A549 (cell line): ENCODE results near the gene GABPA. TPM values are rescaled to one million over a fixed set of nuclear protein-coding genes. Genes with fewer than 3 reads are reported as not detected.

ENCODE experiments used
- ATAC-seq, 2 experiments: fragments of 200-7000 bp in 1 of 2; fragments of >200 bp in 1 of 2; cut with Nextera tagmentation in 1 of 2; cut with Tn5 transposase in 1 of 2; 3 replicates each; pipeline versions ENCODE4 v1.8.0 to v1.9.1; 2018 to 2020; ENCODE audit warnings: mild to moderate bottlenecking in 1 of 2, moderate library complexity in 1 of 2
- CTCF ChIA-PET: fragments of 300-600 bp; sonication (Branson Sonifier 250); formaldehyde crosslinking; extraction: SDS; loops from one replicate; lab custom pipeline; 2021; ENCODE audit warnings: antibody characterized with exemption, inconsistent platforms; lab: Yijun Ruan, JAX
- POLR2A ChIA-PET: fragments of 350-600 bp; formaldehyde crosslinking; extraction: SDS; loops from one replicate; lab custom pipeline; 2021; ENCODE audit warnings: antibody characterized with exemption, inconsistent platforms; lab: Yijun Ruan, JAX
- DNase-seq, 2 experiments: peaks; one replicate each; pipeline versions ENCODE4 v3.0.0 to v3.0.0-alpha.2; 2011 to 2016; ENCODE audit warnings: low read depth in 1 of 2, low spot score in 1 of 2
- FAIRE-seq: peaks from 2 replicates; lab custom pipeline; 2011; peaks lifted over from hg19 to GRCh38; lab: Jason Lieb, UNC
- H3K27ac ChIP-seq, 2 experiments: fragments of >200 bp; sonication (Bioruptor Twin); formaldehyde crosslinking; 3 replicates each; pipeline ENCODE4 v1.5.1; 2016 to 2017
- H3K4me1 ChIP-seq: fragments of >200 bp; sonication (Bioruptor Twin); formaldehyde crosslinking; 3 replicates; pipeline ENCODE4 v1.6.1; 2016
- H3K4me2 ChIP-seq: fragments of >200 bp; sonication (Bioruptor Twin); formaldehyde crosslinking; 3 replicates; pipeline ENCODE4 v1.6.1; 2016
- H3K4me3 ChIP-seq: fragments of >200 bp; sonication (Bioruptor Twin); formaldehyde crosslinking; 3 replicates; pipeline ENCODE4 v1.5.1; 2016
- H3K9me3 ChIP-seq: fragments of >200 bp; sonication (Bioruptor Twin); formaldehyde crosslinking; 3 replicates; pipeline ENCODE4 v1.6.1; 2016
- BCL3 ChIP-seq: fragments of >200 bp; sonication (Bioruptor Twin); formaldehyde crosslinking; IDR thresholded peaks from 3 replicates; pipeline ENCODE4 v1.6.1; 2016
- CHD2 ChIP-seq: fragments of 150-350 bp; IDR thresholded peaks from 2 replicates; pipeline ENCODE4 v1.6.1; 2014; ENCODE audit warnings: low read length; ENCODE audit not compliant: partially characterized antibody
- CHD4 ChIP-seq: fragments of 200-600 bp; sonication (generic); IDR thresholded peaks from 2 replicates; pipeline ENCODE4 v1.6.1; 2016; ENCODE audit warnings: antibody characterized with exemption, mild to moderate bottlenecking, borderline replicate concordance
- EHF ChIP-seq: fragments of 250-450 bp; sonication (Bioruptor Pico); IDR thresholded peaks from 2 replicates; pipeline ENCODE4 v1.5.0; 2020; ENCODE audit warnings: mild to moderate bottlenecking
- FOXS1 ChIP-seq: fragments of 250-450 bp; sonication (Bioruptor Pico); IDR thresholded peaks from 2 replicates; pipeline ENCODE4 v1.5.0; 2020; ENCODE audit warnings: mild to moderate bottlenecking, moderate library complexity
- HES2 ChIP-seq: fragments of >200 bp; sonication (Bioruptor Twin); formaldehyde crosslinking; IDR thresholded peaks from 2 replicates; pipeline ENCODE4 v1.6.1; 2016
- HEYL ChIP-seq: fragments of 250-450 bp; sonication (Bioruptor Pico); IDR thresholded peaks from 2 replicates; pipeline ENCODE4 v1.8.0; 2021; ENCODE audit warnings: mild to moderate bottlenecking, moderate library complexity
- JUN ChIP-seq, 2 experiments: fragments of >200 bp; sonication (Bioruptor Twin); formaldehyde crosslinking; IDR thresholded peaks; 2 replicates in 1 of 2; 3 replicates in 1 of 2; pipeline ENCODE4 v1.6.1; 2016 to 2017
- JUNB ChIP-seq: fragments of >200 bp; sonication (Bioruptor Twin); formaldehyde crosslinking; IDR thresholded peaks from 2 replicates; pipeline ENCODE4 v1.6.1; 2016
- KDM1A ChIP-seq: fragments of 200-600 bp; sonication (generic); IDR thresholded peaks from 2 replicates; pipeline ENCODE4 v1.6.1; 2016; ENCODE audit warnings: low read depth, mild to moderate bottlenecking
- MAX ChIP-seq: IDR thresholded peaks from 2 replicates; pipeline ENCODE4 v1.6.1; 2012
- NPAS2 ChIP-seq: fragments of 250-450 bp; sonication (Bioruptor Pico); IDR thresholded peaks from 2 replicates; pipeline ENCODE4 v1.8.0; 2022; ENCODE audit warnings: mild to moderate bottlenecking, moderate library complexity, borderline replicate concordance
- NR3C1 ChIP-seq: fragments of >200 bp; sonication (Bioruptor Twin); formaldehyde crosslinking; IDR thresholded peaks from 3 replicates; pipeline ENCODE4 v1.6.1; 2017
- PHF8 ChIP-seq: fragments of 200-600 bp; sonication (generic); IDR thresholded peaks from 2 replicates; pipeline ENCODE4 v1.6.1; 2016; ENCODE audit warnings: low read depth, mild to moderate bottlenecking, antibody characterized with exemption, moderate library complexity, borderline replicate concordance
- POLR2A ChIP-seq: IDR thresholded peaks from 2 replicates; pipeline ENCODE4 v1.6.1; 2012; ENCODE audit warnings: mild to moderate bottlenecking, low read length
- POLR2AphosphoS2 ChIP-seq: conservative IDR thresholded peaks from 2 replicates; pipeline ENCODE4 v1.6.1; 2012; ENCODE audit warnings: low read length, improper control_type of control experiment, inconsistent platforms
- RARB ChIP-seq: fragments of 250-450 bp; sonication (Bioruptor Pico); IDR thresholded peaks from 2 replicates; pipeline ENCODE4 v1.8.0; 2021; ENCODE audit warnings: mild to moderate bottlenecking, moderate library complexity
- RNF2 ChIP-seq: fragments of 200-600 bp; sonication (generic); IDR thresholded peaks from 2 replicates; pipeline ENCODE4 v1.6.1; 2016; ENCODE audit warnings: low read depth, mild to moderate bottlenecking, antibody characterized with exemption, moderate library complexity, borderline replicate concordance
- SMC3 ChIP-seq: fragments of >200 bp; sonication (Bioruptor Twin); formaldehyde crosslinking; IDR thresholded peaks from 3 replicates; pipeline ENCODE4 v1.6.1; 2018; ENCODE audit warnings: inconsistent platforms
- SREBF2 ChIP-seq: fragments of 450-650 bp; IDR thresholded peaks from 2 replicates; pipeline ENCODE4 v1.6.1; 2014; ENCODE audit warnings: mild to moderate bottlenecking, moderate library complexity
- TFCP2L1 ChIP-seq: fragments of 250-450 bp; sonication (Bioruptor Pico); IDR thresholded peaks from 2 replicates; pipeline ENCODE4 v1.5.0; 2021; ENCODE audit warnings: mild to moderate bottlenecking
- ZFP36 ChIP-seq: fragments of 450-650 bp; IDR thresholded peaks from 2 replicates; pipeline ENCODE4 v1.6.1; 2014; ENCODE audit warnings: borderline replicate concordance; ENCODE audit not compliant: partially characterized antibody
- ZSCAN20 ChIP-seq: fragments of 250-450 bp; sonication (Bioruptor Pico); IDR thresholded peaks from 2 replicates; pipeline ENCODE4 v1.8.0; 2022; ENCODE audit warnings: mild to moderate bottlenecking, moderate library complexity
- WGBS: methylation state at CpG from one replicate; pipeline ENCODE4 v1.1.6; 2017; ENCODE audit errors: missing lambda C conversion rate; 5-methylcytosine and 5-hydroxymethylcytosine counted together
- polyA minus RNA-seq: library from RNA; depleted of rRNA, polyadenylated mRNA; stranded (reverse); fragments of >200 nt; gene quantifications from 2 replicates; pipeline ENCODE4 v1.2.3, GENCODE V29; 2011; rRNA and poly(A)+ RNA removed
- polyA plus RNA-seq, 4 experiments: library from polyadenylated mRNA; depleted of rRNA in 3 of 4; stranded (reverse); fragments of >200 nt; fragmentation: RNase III in 1 of 4; extraction: RNeasy Plus Mini Kit Qiagen cat#74134 plus additional on column Dnase treatment in 1 of 4; gene quantifications; 2 replicates in 3 of 4; 3 replicates in 1 of 4; pipeline ENCODE4 v1.2.3, GENCODE V29; 2011 to 2017
- TF ChIP-seq, protein P1 (sequence below): fragments of 250-450 bp; sonication (Bioruptor Pico); IDR thresholded peaks from 2 replicates; pipeline ENCODE4 v1.5.0; 2021; ENCODE audit warnings: mild to moderate bottlenecking, moderate library complexity, borderline replicate concordance
- TF ChIP-seq, protein P2 (sequence below): fragments of 250-450 bp; sonication (Bioruptor Pico); IDR thresholded peaks from 2 replicates; pipeline ENCODE4 v1.5.0; 2020; ENCODE audit warnings: low read depth, mild to moderate bottlenecking, moderate library complexity
- TF ChIP-seq, protein P3 (sequence below): IDR thresholded peaks from 2 replicates; pipeline ENCODE4 v1.6.1; 2012
- TF ChIP-seq, protein P4 (sequence below): IDR thresholded peaks from 2 replicates; pipeline ENCODE4 v1.6.1; 2012; ENCODE audit warnings: low read depth, borderline replicate concordance

The GABPA gene
- 17.3 and 20.0 TPM in 2 replicates for polyA plus RNA-seq (2011; rRNA removed)
- 2.9 TPM in 2 replicates for polyA plus RNA-seq (2012; cell fraction: cytosol; rRNA removed)
- polyA plus RNA-seq (2012; cell fraction: nucleus; rRNA removed), result 1.7 and 2.6 TPM in 2 replicates
- 6.9 to 7.3 TPM (median 7.1 TPM) in 3 replicates for polyA plus RNA-seq (2017; fragmentation: RNase III; extraction: RNeasy Plus Mini Kit Qiagen cat#74134 plus additional on column Dnase treatment)
- polyA minus RNA-seq, result 3.1 and 5.4 TPM in 2 replicates

- POLR2A ChIA-PET, result interaction anchor here (0.6 to 1.0 kb wide), 3 partner anchors 65 to 1111 kb away, joined by 3 read pairs; no protein-coding TSS in a partner anchor
Measured at GRCh38 chr21:25734904-25735645, at the start of gene GABPA, which contains the start of gene ATP5PF. TSS of gene GABPA (plus strand) at chr21:25734972. CDS start at chr21:25741599, 6,627 bp downstream. TSS of gene ATP5PF (minus strand) at chr21:25734904. CDS start at chr21:25729794, 5,110 bp downstream.

GRCh38 chr21:25687787-25688186 is 47.0 kb upstream of the GABPA start:
- 26% methylated on average over 4 of the region's 4 CpGs for WGBS
- DNase-seq, result no peak
- no peak for FAIRE-seq
- CTCF ChIA-PET, result interaction anchor here (0.9 kb wide), 1 partner anchor 41 kb away, joined by 3 read pairs; no protein-coding TSS in a partner anchor
- no peaks in the 10 kb centered on the region for H3K4me1 ChIP-seq
- ATAC-seq, result no peak
- H3K4me2 ChIP-seq, result no peak overlapping the region
- no peak overlapping the region for H3K4me3 ChIP-seq
- no peaks in the 10 kb centered on the region for H3K9me3 ChIP-seq
- H3K27ac ChIP-seq, result no peak overlapping the region
- POLR2A ChIA-PET, result no interaction called here
- TF ChIP-seq JUNB (no peak), RARB (CRISPR knock-in tag) (no peak), HEYL (CRISPR knock-in tag) (no peak), NPAS2 (CRISPR knock-in tag) (no peak), POLR2A (no peak), CHD2 (no peak), RNF2 (no peak), EHF (CRISPR knock-in tag) (no peak), KDM1A (no peak), FOXS1 (no peak), ZFP36 (no peak)
- TF ChIP-seq, protein P1, sequence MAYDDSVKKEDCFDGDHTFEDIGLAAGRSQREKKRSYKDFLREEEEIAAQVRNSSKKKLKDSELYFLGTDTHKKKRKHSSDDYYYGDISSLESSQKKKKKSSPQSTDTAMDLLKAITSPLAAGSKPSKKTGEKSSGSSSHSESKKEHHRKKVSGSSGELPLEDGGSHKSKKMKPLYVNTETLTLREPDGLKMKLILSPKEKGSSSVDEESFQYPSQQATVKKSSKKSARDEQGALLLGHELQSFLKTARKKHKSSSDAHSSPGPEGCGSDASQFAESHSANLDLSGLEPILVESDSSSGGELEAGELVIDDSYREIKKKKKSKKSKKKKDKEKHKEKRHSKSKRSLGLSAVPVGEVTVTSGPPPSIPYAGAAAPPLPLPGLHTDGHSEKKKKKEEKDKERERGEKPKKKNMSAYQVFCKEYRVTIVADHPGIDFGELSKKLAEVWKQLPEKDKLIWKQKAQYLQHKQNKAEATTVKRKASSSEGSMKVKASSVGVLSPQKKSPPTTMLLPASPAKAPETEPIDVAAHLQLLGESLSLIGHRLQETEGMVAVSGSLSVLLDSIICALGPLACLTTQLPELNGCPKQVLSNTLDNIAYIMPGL (CRISPR knock-in tag), result no peak
- TF ChIP-seq, protein P2, sequence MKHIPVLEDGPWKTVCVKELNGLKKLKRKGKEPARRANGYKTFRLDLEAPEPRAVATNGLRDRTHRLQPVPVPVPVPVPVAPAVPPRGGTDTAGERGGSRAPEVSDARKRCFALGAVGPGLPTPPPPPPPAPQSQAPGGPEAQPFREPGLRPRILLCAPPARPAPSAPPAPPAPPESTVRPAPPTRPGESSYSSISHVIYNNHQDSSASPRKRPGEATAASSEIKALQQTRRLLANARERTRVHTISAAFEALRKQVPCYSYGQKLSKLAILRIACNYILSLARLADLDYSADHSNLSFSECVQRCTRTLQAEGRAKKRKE (CRISPR knock-in tag), result no peak
- TF ChIP-seq, all 56 proteins: peak for 0

More at GRCh38 chr21:25734904-25735645, at the start of gene GABPA, which contains the start of gene ATP5PF:
- H3K4me2 ChIP-seq, result peak within 1 kb of the TSS; percentile 87
- peaks cover 8% of the 10 kb centered on the region; the same call in 1 of the 3 replicates for H3K4me1 ChIP-seq
- CTCF ChIA-PET, result interaction anchor here (1.0 to 1.9 kb wide), 2 partner anchors 27 to 126 kb away, joined by 4 to 5 read pairs; no protein-coding TSS in a partner anchor
- FAIRE-seq (no peak), DNase-seq (peak; percentile 53 to 97)
- no peaks in the 10 kb centered on the region for H3K9me3 ChIP-seq
- H3K27ac ChIP-seq, result peak within 1 kb of the TSS; percentile 98 to 100
- TF ChIP-seq HEYL (CRISPR knock-in tag), result no peak
- TF ChIP-seq, protein P3, sequence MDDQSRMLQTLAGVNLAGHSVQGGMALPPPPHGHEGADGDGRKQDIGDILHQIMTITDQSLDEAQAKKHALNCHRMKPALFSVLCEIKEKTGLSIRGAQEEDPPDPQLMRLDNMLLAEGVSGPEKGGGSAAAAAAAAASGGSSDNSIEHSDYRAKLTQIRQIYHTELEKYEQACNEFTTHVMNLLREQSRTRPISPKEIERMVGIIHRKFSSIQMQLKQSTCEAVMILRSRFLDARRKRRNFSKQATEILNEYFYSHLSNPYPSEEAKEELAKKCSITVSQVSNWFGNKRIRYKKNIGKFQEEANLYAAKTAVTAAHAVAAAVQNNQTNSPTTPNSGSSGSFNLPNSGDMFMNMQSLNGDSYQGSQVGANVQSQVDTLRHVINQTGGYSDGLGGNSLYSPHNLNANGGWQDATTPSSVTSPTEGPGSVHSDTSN, result 0 out of 2 replicates have a peak, but pooled peaks have one; percentile 28
- TF ChIP-seq HES2, result no peak
- no peak for TF ChIP-seq SREBF2
- no peak for TF ChIP-seq NPAS2 (CRISPR knock-in tag)
- TF ChIP-seq BCL3, result peak; percentile 20; the same call in 1 of the 3 replicates
- no peak for TF ChIP-seq ZSCAN20 (CRISPR knock-in tag)
- peak; percentile 86 for TF ChIP-seq PHF8
- TF ChIP-seq CHD4, result no peak
- TF ChIP-seq NR3C1, result no peak
- no peak for TF ChIP-seq SMC3
- TF ChIP-seq JUN (IDR thresholded peaks at IDR 0.05), result peak; percentile 45 to 63; a peak in 3 of 5 replicates
- TF ChIP-seq MAX, result peak; percentile 56
- TF ChIP-seq, protein P4, sequence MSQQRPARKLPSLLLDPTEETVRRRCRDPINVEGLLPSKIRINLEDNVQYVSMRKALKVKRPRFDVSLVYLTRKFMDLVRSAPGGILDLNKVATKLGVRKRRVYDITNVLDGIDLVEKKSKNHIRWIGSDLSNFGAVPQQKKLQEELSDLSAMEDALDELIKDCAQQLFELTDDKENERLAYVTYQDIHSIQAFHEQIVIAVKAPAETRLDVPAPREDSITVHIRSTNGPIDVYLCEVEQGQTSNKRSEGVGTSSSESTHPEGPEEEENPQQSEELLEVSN, result peak; percentile 31; the same call in 1 of the 2 replicates
- 0 out of 2 replicates have a peak, but pooled peaks have one; percentile 8 for TF ChIP-seq POLR2A
- TF ChIP-seq TFCP2L1 (CRISPR knock-in tag), result 0 out of 2 replicates have a peak, but pooled peaks have one; percentile 58
- TF ChIP-seq POLR2AphosphoS2, result no peak
- TF ChIP-seq, all 56 proteins: peak for 8
- peak; percentile 97 for ATAC-seq
- under 1% methylated on average over 23 of the region's 64 CpGs for WGBS
- peak within 1 kb of the TSS; percentile 93 for H3K4me3 ChIP-seq
